Measurements from ENCODE around the gene SCYGR3.

SCYGR3 gene

DNA sequence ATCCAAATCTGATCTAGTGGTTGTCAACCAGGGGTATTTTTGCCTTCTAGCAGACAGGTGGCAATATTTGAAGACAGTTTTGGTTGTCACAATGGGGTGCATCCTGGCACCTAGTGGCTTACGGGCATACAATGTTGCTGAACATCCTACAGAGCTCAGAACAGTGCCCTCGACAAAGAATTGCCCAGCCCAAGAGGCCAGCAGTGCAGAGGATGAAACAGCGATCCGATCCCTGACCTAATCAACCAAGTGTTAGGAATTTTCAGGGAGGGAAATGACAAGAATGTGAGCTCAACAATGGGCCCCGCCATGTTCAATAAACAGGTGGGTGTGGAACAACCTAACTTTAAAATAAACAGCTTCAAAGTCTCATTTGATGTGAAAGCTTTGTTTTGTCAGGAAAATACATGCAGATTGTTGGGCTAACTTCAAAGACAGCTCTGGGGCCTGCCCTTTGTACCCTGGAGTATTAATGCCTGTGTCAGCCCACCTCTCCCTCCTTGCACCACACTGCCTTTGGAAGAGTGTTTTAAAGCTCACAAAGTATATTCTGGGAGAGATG is 29.4 kb upstream of the SCYGR3 start:
- TF ChIP-seq, protein P1, sequence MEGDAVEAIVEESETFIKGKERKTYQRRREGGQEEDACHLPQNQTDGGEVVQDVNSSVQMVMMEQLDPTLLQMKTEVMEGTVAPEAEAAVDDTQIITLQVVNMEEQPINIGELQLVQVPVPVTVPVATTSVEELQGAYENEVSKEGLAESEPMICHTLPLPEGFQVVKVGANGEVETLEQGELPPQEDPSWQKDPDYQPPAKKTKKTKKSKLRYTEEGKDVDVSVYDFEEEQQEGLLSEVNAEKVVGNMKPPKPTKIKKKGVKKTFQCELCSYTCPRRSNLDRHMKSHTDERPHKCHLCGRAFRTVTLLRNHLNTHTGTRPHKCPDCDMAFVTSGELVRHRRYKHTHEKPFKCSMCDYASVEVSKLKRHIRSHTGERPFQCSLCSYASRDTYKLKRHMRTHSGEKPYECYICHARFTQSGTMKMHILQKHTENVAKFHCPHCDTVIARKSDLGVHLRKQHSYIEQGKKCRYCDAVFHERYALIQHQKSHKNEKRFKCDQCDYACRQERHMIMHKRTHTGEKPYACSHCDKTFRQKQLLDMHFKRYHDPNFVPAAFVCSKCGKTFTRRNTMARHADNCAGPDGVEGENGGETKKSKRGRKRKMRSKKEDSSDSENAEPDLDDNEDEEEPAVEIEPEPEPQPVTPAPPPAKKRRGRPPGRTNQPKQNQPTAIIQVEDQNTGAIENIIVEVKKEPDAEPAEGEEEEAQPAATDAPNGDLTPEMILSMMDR (conservative IDR thresholded peaks at IDR 0.05), result no peak
- no peak overlapping the region for H3K27ac ChIP-seq

DNA sequence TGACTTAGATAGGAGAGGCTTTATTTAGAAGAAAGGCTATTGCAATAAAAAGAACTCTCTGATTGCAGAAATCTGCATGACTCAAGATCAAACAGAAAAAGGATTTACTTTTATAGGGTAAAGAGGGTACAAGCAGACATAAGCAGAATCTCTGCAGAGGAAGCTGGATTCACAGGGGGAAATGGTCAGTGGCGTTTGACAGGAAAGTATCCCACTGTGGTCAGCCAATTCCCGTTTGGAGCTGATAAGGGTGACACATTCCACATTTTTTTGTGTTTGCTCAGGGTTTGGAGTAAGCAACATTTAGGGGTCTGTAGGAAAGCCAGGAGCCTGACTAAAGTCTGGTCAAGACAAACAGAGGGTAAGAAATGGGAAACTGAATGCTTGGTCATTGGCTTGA is 28.0 kb upstream of the SCYGR3 start:
- TF ChIP-seq, protein P1 (conservative IDR thresholded peaks at IDR 0.05), result no peak

DNA sequence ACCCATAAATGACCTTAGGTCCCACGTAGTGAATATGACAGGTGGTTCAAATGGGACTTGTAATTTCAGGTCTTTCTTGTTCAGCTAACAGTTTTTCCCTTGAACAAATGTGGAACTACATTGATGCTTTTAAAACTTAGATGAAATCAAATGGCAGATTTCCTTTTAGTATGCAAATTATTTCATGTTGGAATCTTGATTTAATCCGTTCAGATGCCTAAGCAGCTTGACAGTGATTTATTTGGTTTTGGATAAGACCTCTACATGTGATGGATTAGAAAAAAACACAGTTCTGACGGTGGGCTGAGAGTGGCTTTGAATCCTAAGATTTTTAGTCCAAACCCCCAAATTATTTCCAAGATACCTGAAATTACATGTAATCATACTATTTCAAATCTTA is 19.6 kb upstream of the SCYGR3 start:
- no peak overlapping the region for H3K27ac ChIP-seq
- TF ChIP-seq, protein P1 (conservative IDR thresholded peaks at IDR 0.05), result no peak

More for the DNA sequence above, 28.0 kb upstream of the SCYGR3 start:
- H3K27ac ChIP-seq, result no peak overlapping the region

DNA sequence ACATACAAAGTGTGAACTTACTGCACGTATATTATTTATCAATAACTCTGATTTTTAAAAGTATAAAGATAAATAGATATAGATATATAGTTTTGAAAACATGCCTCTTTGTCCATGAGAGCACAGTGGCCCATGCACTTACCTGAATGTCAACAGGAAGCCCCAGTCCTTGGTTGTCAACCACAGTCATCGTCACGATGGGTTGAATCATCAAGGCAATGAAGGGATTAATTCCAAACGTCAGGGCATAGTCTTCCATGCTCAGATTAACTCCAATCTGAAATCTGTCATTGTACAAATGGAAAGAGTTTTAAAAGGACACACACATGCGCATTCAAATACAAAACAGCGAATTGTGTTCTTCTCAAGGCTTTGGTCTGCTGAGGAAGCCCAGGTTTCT is 18.2 kb upstream of the SCYGR3 start:
- TF ChIP-seq, protein P1 (conservative IDR thresholded peaks at IDR 0.05), result no peak
- H3K27ac ChIP-seq, result no peak overlapping the region

DNA sequence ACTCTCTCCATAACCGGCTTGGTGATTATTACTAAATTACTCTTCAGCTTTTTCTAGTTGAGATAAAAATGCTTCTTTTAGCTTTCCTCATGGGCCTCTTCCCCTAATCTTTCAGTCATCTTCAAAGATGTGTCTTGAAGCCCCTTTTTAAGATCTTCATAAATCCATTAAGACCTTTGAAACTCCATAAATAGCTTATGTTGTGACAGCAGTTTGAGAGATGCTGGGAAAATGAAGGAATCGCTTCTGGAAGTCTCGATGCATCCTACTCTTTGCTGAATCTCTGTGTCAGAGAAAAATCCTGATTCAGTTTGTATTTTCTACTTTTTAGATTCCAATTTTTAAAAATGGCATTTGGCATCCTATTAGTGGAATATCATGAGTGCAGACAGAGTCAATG is 15.7 kb upstream of the SCYGR3 start:
- TF ChIP-seq, protein P1 (conservative IDR thresholded peaks at IDR 0.05), result no peak

DNA sequence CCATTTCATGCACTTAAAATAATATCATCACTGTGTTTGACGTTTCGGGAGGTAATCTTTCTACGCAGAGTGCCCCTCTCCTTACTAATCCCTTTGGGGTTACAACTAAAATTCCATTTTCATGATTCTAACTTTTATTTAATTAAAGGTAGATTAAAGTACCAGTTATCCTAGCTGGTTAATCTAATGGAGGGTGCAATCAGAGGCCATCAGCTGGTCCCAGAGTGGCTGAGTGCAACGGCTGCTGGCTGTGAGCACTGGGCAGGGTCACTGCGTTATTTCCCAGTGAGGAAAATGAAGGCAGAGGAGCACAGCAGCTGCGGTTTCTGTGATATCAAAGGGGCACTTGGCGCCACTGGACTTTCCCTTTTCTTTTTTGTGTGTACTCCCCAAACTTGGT is 14.8 kb upstream of the SCYGR3 start:
- TF ChIP-seq, protein P1 (conservative IDR thresholded peaks at IDR 0.05), result no peak
- no peak overlapping the region for H3K27ac ChIP-seq

More for the DNA sequence above, 15.7 kb upstream of the SCYGR3 start:
- H3K27ac ChIP-seq, result no peak overlapping the region

DNA sequence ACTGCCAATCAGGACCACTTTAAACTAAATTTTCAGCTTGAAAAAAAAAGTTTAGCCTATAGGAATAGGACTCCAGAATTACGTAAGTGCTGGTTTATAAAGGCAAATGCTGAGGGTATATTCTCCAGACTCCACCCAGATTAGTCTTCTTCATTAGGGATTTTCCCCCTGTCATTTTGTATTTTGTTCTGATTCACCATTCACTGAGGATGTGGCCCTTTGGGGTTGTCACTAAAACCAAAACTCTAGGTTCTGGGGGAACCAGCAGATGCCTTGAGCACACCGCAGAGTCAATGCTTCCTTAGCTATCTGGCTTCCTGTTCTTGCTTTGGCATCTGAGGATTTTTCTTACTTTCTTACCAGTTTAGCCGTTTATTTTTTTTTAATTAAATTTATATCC is 13.1 kb upstream of the SCYGR3 start:
- H3K27ac ChIP-seq, result no peak overlapping the region
- TF ChIP-seq, protein P1 (conservative IDR thresholded peaks at IDR 0.05), result no peak

All from VCaP (cell line).